Measurements from ENCODE around the gene XRN2.
"Not testable (repeated sequence)": the region's sequence is repeated elsewhere in the genome, so short reads cannot be mapped to it uniquely, and the experiment has no call there.

XRN2 gene

DNA sequence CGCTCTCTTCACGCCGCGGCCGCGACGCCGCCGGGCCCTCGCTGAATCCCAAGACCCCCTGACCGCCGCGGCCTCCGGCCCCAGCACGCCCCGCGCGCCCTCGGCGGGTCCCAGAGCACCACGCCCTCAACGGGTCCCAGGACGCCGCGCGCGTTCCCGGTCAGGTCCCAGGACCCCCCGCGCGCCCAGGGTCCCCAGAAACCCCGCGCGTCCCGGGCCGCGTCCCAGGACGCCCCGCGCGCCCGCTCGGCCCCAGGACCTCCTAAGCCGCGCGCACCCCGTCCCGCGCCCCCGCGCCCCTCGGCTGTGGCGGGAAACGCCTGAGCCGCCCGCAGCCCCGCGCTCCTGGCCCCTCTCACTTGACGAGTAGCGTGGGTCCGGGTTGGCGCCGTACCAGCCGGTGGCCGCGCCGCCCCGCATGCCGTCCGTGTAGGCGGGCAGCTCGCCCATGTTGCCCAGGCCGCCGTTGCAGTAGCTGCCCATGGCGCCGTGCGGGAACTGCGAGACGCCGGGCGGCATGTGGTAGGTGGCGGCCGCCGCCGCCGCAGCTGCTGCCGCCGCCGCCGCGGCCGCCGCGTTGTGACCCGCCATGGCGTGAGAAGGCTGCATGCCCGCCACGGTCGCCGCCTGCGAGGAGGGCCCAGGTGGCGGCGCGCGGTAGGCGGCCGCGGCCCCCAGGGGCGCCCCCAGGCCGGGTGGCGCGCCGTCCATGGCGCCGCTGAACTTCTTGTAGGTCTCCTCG, 93.6 kb downstream of the XRN2 start:
- peak; percentile 29 for DNase-seq (ENCODE audit: insufficient read length, low spot score)
- TF ChIP-seq PAX5 (IDR thresholded peaks at IDR 0.05; ENCODE audit: insufficient read depth, low read length, severe bottlenecking): no peak
- FAIRE-seq: no peak

DNA sequence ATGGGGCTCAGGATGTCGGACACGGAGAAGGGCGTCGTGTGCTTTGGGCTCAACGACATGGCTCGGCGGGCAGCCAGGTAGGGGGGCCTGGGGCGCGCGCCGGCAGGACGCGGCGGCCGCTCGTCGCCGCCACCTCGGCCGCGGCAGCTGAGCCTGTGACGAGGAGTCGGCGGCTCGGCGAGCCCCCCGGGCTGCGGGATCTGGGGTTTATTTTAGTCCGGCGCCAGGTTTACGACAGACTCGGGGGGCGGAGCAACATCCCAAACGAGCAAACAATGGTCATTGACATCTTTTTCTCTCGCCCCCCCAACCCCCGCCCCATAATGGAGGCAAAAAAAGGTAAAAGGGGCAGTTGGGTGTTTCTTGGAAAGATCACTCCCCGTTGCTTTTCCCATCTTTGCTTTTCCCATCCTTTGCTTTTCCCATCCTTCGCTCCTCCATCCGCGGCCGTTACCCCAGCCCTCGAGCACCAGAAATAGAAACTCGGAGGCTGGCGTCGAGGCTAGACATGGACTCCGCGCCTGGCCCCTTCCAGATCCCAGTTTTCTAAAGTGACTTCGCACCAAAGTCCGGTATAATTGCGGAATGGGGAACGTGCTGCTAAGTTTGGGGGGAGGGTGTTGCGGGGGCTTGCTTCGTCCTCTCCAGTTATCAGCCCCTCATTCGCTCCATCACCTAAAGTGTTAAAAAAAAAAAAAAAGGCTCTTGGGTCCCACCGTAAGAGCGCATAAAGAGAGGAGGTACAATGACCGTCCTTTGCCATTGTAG, 94.4 kb downstream of the XRN2 start, which contains the start of gene NKX2-4:
Gene NKX2-4 (minus strand): TSS at position 186 of the 768 bp plus-strand sequence. CDS start 127 bp downstream, at position 59.
- DNase-seq (ENCODE audit: insufficient read length, low spot score) (no peak), FAIRE-seq (no peak)
- TF ChIP-seq POLR2A (IDR thresholded peaks at IDR 0.05; ENCODE audit: low read depth, low read length) (no peak), SPI1 (IDR thresholded peaks at IDR 0.05; ENCODE audit: low read depth, low read length) (no peak), POLR2AphosphoS5 (IDR thresholded peaks at IDR 0.05; ENCODE audit: low read depth, low read length) (no peak), POU2F2 (IDR thresholded peaks at IDR 0.05; ENCODE audit: low read depth, low read length) (no peak), TAF1 (IDR thresholded peaks at IDR 0.05; ENCODE audit: low read depth, low read length) (no peak), PAX5 (IDR thresholded peaks at IDR 0.05; ENCODE audit: insufficient read depth, low read length, severe bottlenecking) (no peak)

DNA sequence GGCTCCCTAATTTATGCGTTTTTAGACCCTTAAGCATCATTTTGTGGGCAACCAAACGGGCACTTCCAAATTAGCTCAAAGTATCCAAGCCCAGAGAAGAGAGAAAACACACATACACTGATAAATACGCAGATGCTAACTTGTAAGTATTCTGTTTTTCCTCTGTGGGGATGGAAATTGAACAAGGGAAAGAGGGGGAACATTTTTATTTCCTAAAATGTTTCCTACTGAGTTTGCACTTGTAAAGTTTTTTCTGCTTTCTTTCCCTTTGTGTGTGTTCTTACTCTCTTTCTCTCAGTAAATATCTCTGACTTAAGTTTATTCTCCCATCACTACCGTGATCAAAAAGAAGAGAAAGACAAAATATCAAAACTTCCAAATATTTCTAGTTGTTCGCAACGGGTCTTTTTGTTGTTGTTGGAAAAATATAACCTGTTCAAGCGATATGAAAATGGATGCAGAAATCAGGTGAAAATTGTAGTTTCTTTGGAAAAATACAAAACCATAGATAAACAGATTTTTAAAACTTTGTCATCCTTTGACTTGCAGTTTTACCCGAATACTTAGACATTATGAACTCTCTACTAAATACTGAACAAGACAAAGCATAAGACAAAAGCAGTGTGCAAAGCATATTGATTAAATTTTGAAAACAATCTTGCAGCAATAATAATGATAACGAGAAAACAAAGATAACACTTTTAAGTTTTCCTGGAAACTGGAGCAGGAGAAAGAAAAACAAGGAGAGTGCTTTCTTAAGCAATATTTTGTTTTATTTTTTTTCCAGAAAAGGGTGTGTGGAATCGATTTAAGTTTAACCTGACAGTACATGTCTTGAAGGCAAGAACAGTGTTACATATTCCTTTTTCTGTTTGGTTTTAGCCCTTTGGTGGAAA, 95.2 kb downstream of the XRN2 start:
- DNase-seq (ENCODE audit: insufficient read length, low spot score) (no peak), FAIRE-seq (no peak)
- TF ChIP-seq PAX5 (IDR thresholded peaks at IDR 0.05; ENCODE audit: insufficient read depth, low read length, severe bottlenecking) (no peak), SPI1 (IDR thresholded peaks at IDR 0.05; ENCODE audit: low read depth, low read length) (no peak), POU2F2 (IDR thresholded peaks at IDR 0.05; ENCODE audit: low read depth, low read length) (no peak), POLR2A (IDR thresholded peaks at IDR 0.05; ENCODE audit: low read depth, low read length) (no peak), POLR2AphosphoS5 (IDR thresholded peaks at IDR 0.05; ENCODE audit: low read depth, low read length) (no peak), TAF1 (IDR thresholded peaks at IDR 0.05; ENCODE audit: low read depth, low read length) (no peak)

DNA sequence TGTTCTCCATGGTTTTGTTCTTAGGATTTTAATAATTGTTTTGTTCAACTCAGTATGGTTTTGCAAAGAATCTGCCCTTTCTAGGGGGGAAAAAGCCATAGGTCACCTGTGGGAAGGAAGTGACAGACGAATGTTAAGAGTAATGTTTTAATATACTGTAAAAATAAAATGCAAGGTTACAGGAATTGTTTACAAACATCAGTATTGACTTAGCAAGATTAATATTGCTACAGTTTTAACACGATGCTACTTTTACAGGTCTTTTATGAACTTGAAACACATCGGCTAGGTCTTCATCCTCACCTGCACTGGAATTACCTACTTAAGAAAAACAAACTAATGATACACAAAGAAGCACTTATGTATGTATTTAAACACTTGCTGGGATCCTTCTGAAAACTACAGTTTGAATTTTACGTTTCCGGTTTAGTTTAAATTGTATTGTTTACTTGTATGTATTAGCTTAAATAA, 95.9 kb downstream of the XRN2 start:
- FAIRE-seq: no peak
- TF ChIP-seq POU2F2 (IDR thresholded peaks at IDR 0.05; ENCODE audit: low read depth, low read length) (no peak), PAX5 (IDR thresholded peaks at IDR 0.05; ENCODE audit: insufficient read depth, low read length, severe bottlenecking) (no peak), SPI1 (IDR thresholded peaks at IDR 0.05; ENCODE audit: low read depth, low read length) (no peak), TAF1 (IDR thresholded peaks at IDR 0.05; ENCODE audit: low read depth, low read length) (no peak)
- no peak for DNase-seq (ENCODE audit: insufficient read length, low spot score)

DNA sequence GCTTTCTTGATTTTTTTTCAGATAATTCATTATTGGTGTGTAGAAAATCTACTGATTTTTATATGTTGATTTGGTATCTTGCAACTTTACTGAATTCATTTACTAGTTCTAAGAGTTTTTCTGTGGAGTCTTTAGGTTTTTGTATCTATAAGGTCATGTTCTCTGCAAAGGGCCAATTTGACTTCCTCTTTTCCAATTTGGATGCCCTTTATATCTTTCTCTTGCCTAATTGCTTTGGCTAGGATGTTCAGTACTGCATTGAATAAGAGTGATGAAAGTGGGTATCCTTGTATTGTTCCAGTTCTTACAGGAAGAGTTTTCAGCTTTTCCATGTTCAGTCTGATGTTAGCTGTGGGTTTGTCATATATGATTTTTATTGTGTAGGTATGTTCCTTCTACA, 108.6 kb downstream of the XRN2 start:
- TF ChIP-seq SPI1 (IDR thresholded peaks at IDR 0.05; ENCODE audit: low read depth, low read length) (peak; percentile 32; the same call in 1 of the 2 replicates), POU2F2 (IDR thresholded peaks at IDR 0.05; ENCODE audit: low read depth, low read length) (no peak)
- FAIRE-seq (no peak), DNase-seq (ENCODE audit: insufficient read length, low spot score) (no peak)

DNA sequence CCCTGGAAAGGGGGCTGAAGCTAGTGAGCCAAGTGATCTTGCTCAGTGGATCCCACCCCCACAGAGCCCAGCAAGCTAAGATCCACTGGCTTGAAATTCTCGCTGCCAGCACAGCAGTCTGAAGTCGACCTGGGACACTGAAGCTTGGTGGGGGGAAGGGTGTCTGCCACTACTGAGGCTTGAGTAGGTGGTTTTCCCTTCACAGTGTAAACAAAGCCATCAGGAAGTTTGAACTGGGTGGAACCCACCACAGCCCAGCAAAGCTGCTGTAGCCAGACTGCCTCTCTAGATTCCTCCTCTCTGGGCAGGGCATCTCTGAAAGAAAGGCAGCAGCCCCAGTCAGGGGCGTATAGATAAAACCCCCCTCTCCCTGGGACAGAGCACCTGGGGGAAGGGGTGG, 110.9 kb downstream of the XRN2 start:
- not testable (repeated sequence) for FAIRE-seq; DNase-seq (ENCODE audit: insufficient read length, low spot score)

DNA sequence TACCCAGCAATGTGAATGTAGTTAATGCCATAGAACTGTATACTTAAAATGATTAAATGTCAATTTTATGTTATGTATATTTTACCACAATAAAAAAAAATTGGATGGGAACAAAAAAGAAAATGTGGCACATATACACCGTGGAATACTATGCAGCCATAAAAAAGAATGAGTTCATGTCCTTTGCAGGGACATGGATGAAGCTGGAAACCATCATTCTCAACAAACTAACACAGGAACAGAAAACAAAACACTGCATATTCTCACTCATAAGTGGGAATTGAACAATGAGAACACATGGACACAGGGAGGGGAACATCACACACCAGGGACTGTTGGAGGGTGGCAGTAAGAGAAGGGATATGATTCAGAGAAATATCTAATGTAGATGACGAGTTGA, 116.0 kb downstream of the XRN2 start:
- not testable (repeated sequence) for FAIRE-seq; DNase-seq (ENCODE audit: insufficient read length, low spot score)

DNA sequence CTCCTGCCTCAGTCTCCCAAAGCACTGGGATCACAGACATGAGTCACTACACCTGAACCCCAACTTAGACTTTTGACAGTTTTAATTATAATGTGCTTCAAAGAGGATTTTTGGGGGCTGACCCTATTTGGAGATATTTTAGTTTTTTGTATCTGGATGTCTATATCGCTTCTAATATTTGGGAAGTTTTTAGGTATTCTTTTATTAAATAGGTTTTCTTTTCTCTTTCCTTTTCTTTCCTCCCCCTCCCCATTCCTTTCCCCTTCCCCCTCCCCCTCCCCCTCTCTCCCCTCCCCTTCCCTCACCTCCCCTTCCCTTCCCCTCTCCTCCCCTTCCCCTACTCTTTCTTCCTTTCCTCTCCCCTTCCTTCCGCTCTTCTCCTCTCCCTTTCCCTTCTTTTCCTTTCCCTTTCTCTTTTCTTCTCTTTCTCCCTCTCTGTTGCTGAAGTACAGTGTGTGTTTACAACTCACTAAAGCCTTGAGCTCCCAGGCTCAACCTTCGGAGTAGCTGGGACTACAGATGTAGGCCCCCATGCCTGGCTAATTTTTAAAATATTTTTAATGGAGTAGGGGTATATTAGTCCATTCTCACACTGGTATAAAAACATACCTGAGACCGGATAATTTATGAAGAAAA, 118.6 kb downstream of the XRN2 start:
- DNase-seq (ENCODE audit: insufficient read length, low spot score): no peak
- no peak for FAIRE-seq
- TF ChIP-seq PAX5 (IDR thresholded peaks at IDR 0.05; ENCODE audit: insufficient read depth, low read length, severe bottlenecking): no peak
- TF ChIP-seq POLR2A (IDR thresholded peaks at IDR 0.05; ENCODE audit: low read depth, low read length): no peak
- TF ChIP-seq SPI1 (IDR thresholded peaks at IDR 0.05; ENCODE audit: low read depth, low read length): no peak
- TF ChIP-seq POU2F2 (IDR thresholded peaks at IDR 0.05; ENCODE audit: low read depth, low read length): no peak
- TF ChIP-seq TAF1 (IDR thresholded peaks at IDR 0.05; ENCODE audit: low read depth, low read length): no peak
- no peak for TF ChIP-seq POLR2AphosphoS5 (IDR thresholded peaks at IDR 0.05; ENCODE audit: low read depth, low read length)

DNA sequence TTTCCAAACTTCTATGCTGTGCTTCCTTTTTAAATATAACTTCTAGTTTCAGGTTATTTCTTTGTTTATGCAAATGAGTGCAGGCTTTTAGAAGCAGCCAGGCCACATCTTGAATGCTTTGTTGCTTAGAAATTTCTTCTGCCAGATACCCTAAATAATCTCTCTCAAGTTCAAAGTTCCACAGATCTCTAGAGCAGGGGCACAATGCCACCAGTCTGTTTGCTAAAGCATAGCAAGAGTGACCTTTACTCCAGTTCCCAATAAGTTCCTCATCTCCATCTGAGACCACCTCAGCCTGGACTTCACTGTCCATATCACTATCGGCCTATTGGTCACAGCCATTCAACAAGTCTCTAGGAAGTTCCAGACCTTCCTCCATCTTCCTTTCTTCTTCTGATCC, 120.6 kb downstream of the XRN2 start:
- not testable (repeated sequence) for DNase-seq (ENCODE audit: insufficient read length, low spot score); FAIRE-seq

DNA sequence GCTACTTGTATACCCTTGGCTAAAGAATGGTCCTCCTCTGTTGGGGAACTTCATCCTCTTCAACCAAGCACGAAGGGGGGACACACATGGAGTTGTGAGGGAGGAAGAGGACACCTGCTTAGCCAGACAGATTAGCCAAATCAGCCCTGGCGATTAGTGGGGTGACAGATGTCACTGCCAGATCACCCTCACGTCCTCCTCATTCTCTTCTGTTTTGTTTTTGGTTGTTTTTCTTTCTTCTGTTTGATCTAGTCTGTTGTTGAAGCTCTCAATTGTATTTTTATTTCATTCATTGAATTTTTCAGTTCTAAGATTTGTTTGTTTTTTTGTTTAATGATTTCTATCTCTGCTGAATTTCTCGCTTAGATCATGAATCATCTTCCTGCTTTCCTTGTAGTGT, 121.7 kb downstream of the XRN2 start:
- FAIRE-seq: no peak
- no peak for DNase-seq (ENCODE audit: insufficient read length, low spot score)
- no peak for TF ChIP-seq POU2F2 (IDR thresholded peaks at IDR 0.05; ENCODE audit: low read depth, low read length)
